HCT116 (cell line): ENCODE measurements around the gene CDC42EP1. TPM values are rescaled to one million over a fixed set of nuclear protein-coding genes. Genes with fewer than 3 reads are reported as not detected.
A peak's percentile ranks its signal among the peaks of the same experiment; 100 is the strongest.

Experiments used
- ATAC-seq: fragments of 200-7000 bp; cut with Tn5 transposase; 2 replicates; pipeline ENCODE4 v1.9.1; 2020; ENCODE audit warnings: mild to moderate bottlenecking, moderate library complexity
- BruUV-seq: library from RNA; stranded (reverse); fragments of 400-500 nt; replicated peaks from 2 replicates; lab custom pipeline; 2021; lab: Mats Ljungman, UMichigan
- CTCF ChIA-PET: fragments of 300-600 bp; sonication (Branson Sonifier 250); formaldehyde crosslinking; loops from one replicate; lab custom pipeline; 2021; ENCODE audit warnings: antibody characterized with exemption; lab: Charles Lee
- POLR2A ChIA-PET: fragments of 300-600, 350-600 bp; sonication (Branson Sonifier 250); formaldehyde crosslinking; loops from one replicate; lab custom pipeline; 2021; ENCODE audit warnings: antibody characterized with exemption; lab: Charles Lee
- RAD21 ChIA-PET, 2 experiments: fragments of 300-600 bp; sonication (Branson Sonifier 250); formaldehyde crosslinking; loops; one replicate each; lab custom pipeline; 2023; ENCODE audit warnings: low total read pairs in 2 of 2; ENCODE audit not compliant: uncharacterized antibody in 2 of 2, unreplicated experiment in 2 of 2, low non-redundant PET in 1 of 2; lab: Charles Lee
- DNase-seq: peaks from one replicate; pipeline ENCODE4 v3.0.0-alpha.2; 2010; ENCODE audit warnings: low read depth, low spot score
- H2AFZ ChIP-seq: fragments of 200-600 bp; shearing (Covaris generic), sonication (generic); 2 replicates; pipeline ENCODE4 v1.6.1; 2017; ENCODE audit warnings: low read depth, mixed run types, mixed read lengths, antibody characterized with exemption, low read length; ENCODE audit not compliant: poor library complexity, severe bottlenecking
- H3K27ac ChIP-seq: 2 replicates; pipeline ENCODE4 v1.5.1; 2012; ENCODE audit warnings: low read depth, low read length
- H3K27me3 ChIP-seq: fragments of 200-600 bp; sonication (generic); 2 replicates; pipeline ENCODE4 v1.6.1; 2016; ENCODE audit warnings: mixed run types, low read length, mixed read lengths; ENCODE audit not compliant: insufficient read depth
- H3K36me3 ChIP-seq, 2 experiments: fragments of 200-500 bp in 1 of 2; fragments of 200-600 bp in 1 of 2; sonication (Bioruptor generic) in 1 of 2; sonication (generic) in 1 of 2; 2 replicates each; pipeline versions ENCODE4 v1.5.1 to v1.6.1; 2014 to 2016; ENCODE audit warnings: low read length in 2 of 2, inconsistent platforms in 1 of 2, mixed read lengths in 1 of 2, mixed run types in 1 of 2; ENCODE audit not compliant: insufficient read depth in 2 of 2, control insufficient read depth in 1 of 2
- H3K4me1 ChIP-seq, 2 experiments: fragments of 200-600 bp in 1 of 2; sonication (generic) in 1 of 2; 2 replicates each; pipeline versions ENCODE4 v1.5.1 to v1.6.1; 2012 to 2017; ENCODE audit warnings: low read length in 2 of 2, inconsistent platforms in 1 of 2, mild to moderate bottlenecking in 1 of 2, mixed read lengths in 1 of 2, mixed run types in 1 of 2, moderate library complexity in 1 of 2; ENCODE audit not compliant: insufficient read depth in 2 of 2, control insufficient read depth in 1 of 2
- H3K4me2 ChIP-seq: fragments of 200-600 bp; sonication (generic); 2 replicates; pipeline ENCODE4 v1.6.1; 2017; ENCODE audit warnings: mixed run types, low read length, mixed read lengths
- H3K4me3 ChIP-seq, 2 experiments: fragments of 200-600 bp in 1 of 2; sonication (generic) in 1 of 2; replicated peaks in 1 of 2; 2 replicates each; pipeline ENCODE4 v1.5.1; 2011 to 2016; ENCODE audit warnings: low read length in 2 of 2, control low read depth in 1 of 2, low read depth in 1 of 2, mild to moderate bottlenecking in 1 of 2, mixed read lengths in 1 of 2, mixed run types in 1 of 2
- H3K79me2 ChIP-seq: fragments of 200-600 bp; sonication (generic); 2 replicates; pipeline ENCODE4 v1.6.1; 2017; ENCODE audit warnings: mild to moderate bottlenecking, mixed run types, low read length, moderate library complexity, mixed read lengths; ENCODE audit not compliant: insufficient read depth
- H3K9ac ChIP-seq: fragments of 200-600 bp; sonication (generic); 2 replicates; pipeline ENCODE4 v1.6.1; 2016; ENCODE audit warnings: low read length, mixed read lengths
- H3K9me2 ChIP-seq: fragments of 200-600 bp; sonication (generic), shearing (Covaris generic); 2 replicates; pipeline ENCODE4 v1.6.1; 2017; ENCODE audit warnings: mixed run types, mild to moderate bottlenecking, moderate library complexity; ENCODE audit not compliant: insufficient read depth
- H3K9me3 ChIP-seq, 2 experiments: fragments of 200-500 bp in 1 of 2; fragments of 200-600 bp in 1 of 2; sonication (Bioruptor generic) in 1 of 2; sonication (generic) in 1 of 2; 2 replicates each; pipeline ENCODE4 v1.6.1; 2014 to 2017; ENCODE audit warnings: low read length in 2 of 2, mixed read lengths in 2 of 2, inconsistent platforms in 1 of 2, low read depth in 1 of 2, mild to moderate bottlenecking in 1 of 2, mixed run types in 1 of 2, moderate library complexity in 1 of 2; ENCODE audit not compliant: control insufficient read depth in 1 of 2, insufficient read depth in 1 of 2
- H4K20me1 ChIP-seq: fragments of 200-600 bp; sonication (generic), shearing (Covaris generic); 2 replicates; pipeline ENCODE4 v1.6.1; 2017; ENCODE audit warnings: mixed run types, mild to moderate bottlenecking, moderate library complexity; ENCODE audit not compliant: insufficient read depth
- EGR1 ChIP-seq: IDR thresholded peaks from 2 replicates; pipeline ENCODE4 v1.6.1; 2012; ENCODE audit warnings: low read depth
- EZH2 ChIP-seq: fragments of 200-600 bp; sonication (generic); IDR thresholded peaks from 2 replicates; pipeline ENCODE4 v1.6.1; 2017; ENCODE audit warnings: antibody characterized with exemption, mixed run types
- JUND ChIP-seq: IDR thresholded peaks from 2 replicates; pipeline ENCODE4 v1.6.1; 2012
- POLR2AphosphoS5 ChIP-seq: IDR thresholded peaks from 2 replicates; pipeline ENCODE4 v1.6.1; 2011; ENCODE audit warnings: mild to moderate bottlenecking, low read depth, low read length, moderate library complexity
- SIN3A ChIP-seq: IDR thresholded peaks from 2 replicates; pipeline ENCODE4 v1.6.1; 2012; ENCODE audit warnings: low read depth
- TCF7L2 ChIP-seq: IDR thresholded peaks from 2 replicates; pipeline ENCODE4 v1.7.0; 2011; ENCODE audit warnings: borderline replicate concordance, inconsistent platforms; ENCODE audit not compliant: insufficient read depth, insufficient read length; ENCODE audit errors: extremely low read depth
- ZFX ChIP-seq: fragments of 450-650 bp; IDR thresholded peaks from 2 replicates; pipeline ENCODE4 v1.6.1; 2017
- intact Hi-C: fragments of 100-400 bp; cut with micrococcal nuclease; formaldehyde crosslinking; loops from 2 replicates; pipeline ENCODE4 v1.10.0; 2022
- total RNA-seq: library from RNA; stranded (reverse); gene quantifications from one replicate; pipeline ENCODE4 v1.2.1, GENCODE V29; 2021; ENCODE audit not compliant: unreplicated experiment
- TF ChIP-seq, protein P1 (sequence below): IDR thresholded peaks from 2 replicates; pipeline ENCODE4 v1.6.1; 2012
- TF ChIP-seq, protein P2 (sequence below), 3 experiments: fragments of 200-600 bp in 1 of 3; sonication (generic) in 1 of 3; IDR thresholded peaks in 2 of 3; conservative IDR thresholded peaks in 1 of 3; 2 replicates each; pipeline ENCODE4 v1.5.1; 2012 to 2017; ENCODE audit warnings: low read depth in 2 of 3, low read length in 2 of 3, antibody characterized with exemption in 1 of 3, borderline replicate concordance in 1 of 3, control low read depth in 1 of 3, mild to moderate bottlenecking in 1 of 3, mixed read lengths in 1 of 3, mixed run types in 1 of 3, moderate library complexity in 1 of 3; ENCODE audit not compliant: insufficient read depth in 1 of 3
- TF ChIP-seq, protein P3 (sequence below): IDR thresholded peaks from 2 replicates; pipeline ENCODE4 v1.6.1; 2012
- TF ChIP-seq, protein P4 (sequence below): IDR thresholded peaks from 2 replicates; pipeline ENCODE4 v1.6.1; 2012; ENCODE audit warnings: low read depth

The CDC42EP1 gene
- total RNA-seq, 1 experiment from 2014 or later, result 160 TPM

DNA sequence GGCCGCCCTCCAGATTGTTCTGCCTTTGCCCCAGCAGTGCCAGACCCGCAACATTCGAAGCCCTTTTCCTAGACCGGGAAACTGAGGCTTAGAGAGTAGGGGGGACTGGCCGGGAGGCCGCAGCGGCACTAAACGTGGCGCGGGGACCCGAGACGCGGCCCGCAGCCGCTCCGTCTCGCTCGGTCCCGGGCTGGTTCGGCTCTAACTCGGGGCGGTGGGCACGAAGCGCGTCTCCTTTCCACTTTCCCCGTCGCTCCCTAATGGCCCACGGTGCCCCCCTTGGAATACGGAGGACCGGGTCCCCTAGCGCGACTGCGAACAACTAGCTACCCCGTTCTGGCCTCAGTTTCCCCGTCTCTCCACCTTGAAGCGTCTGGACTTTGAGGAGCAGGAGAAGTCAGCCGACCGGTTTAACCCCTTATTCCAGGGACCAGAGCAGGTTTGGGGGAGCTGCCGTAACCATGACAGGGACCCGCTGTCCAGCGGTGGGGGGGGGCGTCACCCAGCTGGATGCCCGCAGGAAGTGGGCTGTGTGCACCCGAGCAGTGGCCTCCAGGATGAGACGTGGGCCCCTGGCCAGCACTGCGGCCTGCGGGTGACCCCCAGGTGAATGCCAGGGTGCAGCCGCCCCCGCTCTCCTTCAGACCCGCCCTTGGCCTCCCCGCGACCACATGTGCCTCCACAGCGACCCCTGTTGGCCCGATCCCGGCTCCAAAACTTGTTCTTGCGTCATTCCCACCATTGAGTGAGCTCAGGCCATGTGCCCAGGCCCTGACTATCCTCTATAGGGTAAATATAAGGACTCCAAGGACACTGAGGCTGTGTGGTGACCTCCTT is 1.1 kb downstream of the CDC42EP1 start:
- H2AFZ ChIP-seq, result no peak overlapping the region
- intact Hi-C loops, result no loop called here
- ChIA-PET CTCF (interaction anchor here (0.5 to 10.7 kb wide), 8 partner anchors 9 to 992 kb away, joined by 3 to 238 read pairs (median 4); no protein-coding TSS in a partner anchor), RAD21 (interaction anchor here in 1 of 2 experiments (0.8 kb wide), 1 partner anchor 9 kb away, joined by 4 read pairs; no protein-coding TSS in a partner anchor), POLR2A (interaction anchor here (1.0 to 1.3 kb wide), 3 partner anchors 16 to 36 kb away, joined by 3 to 6 read pairs (median 4); no protein-coding TSS in a partner anchor)
- no peaks in the 10 kb centered on the region for H4K20me1 ChIP-seq
- H3K4me1 ChIP-seq, result peaks cover 50 to 74% of the 10 kb centered on the region in 2 experiments
- peaks cover 61% of the 10 kb centered on the region for H3K79me2 ChIP-seq
- peak overlapping the region; percentile 95 for H3K9ac ChIP-seq
- H3K9me2 ChIP-seq, result no peaks in the 10 kb centered on the region
- peak overlapping the region; percentile 82 to 90 for H3K4me3 ChIP-seq
- peak; percentile 73 for DNase-seq
- no peak for TF ChIP-seq SIN3A
- TF ChIP-seq EGR1, result no peak
- peak; percentile 37 for TF ChIP-seq POLR2AphosphoS5
- peak; percentile 27 for TF ChIP-seq TCF7L2
- TF ChIP-seq, protein P1, sequence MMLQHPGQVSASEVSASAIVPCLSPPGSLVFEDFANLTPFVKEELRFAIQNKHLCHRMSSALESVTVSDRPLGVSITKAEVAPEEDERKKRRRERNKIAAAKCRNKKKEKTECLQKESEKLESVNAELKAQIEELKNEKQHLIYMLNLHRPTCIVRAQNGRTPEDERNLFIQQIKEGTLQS, result no peak
- TF ChIP-seq, protein P2, sequence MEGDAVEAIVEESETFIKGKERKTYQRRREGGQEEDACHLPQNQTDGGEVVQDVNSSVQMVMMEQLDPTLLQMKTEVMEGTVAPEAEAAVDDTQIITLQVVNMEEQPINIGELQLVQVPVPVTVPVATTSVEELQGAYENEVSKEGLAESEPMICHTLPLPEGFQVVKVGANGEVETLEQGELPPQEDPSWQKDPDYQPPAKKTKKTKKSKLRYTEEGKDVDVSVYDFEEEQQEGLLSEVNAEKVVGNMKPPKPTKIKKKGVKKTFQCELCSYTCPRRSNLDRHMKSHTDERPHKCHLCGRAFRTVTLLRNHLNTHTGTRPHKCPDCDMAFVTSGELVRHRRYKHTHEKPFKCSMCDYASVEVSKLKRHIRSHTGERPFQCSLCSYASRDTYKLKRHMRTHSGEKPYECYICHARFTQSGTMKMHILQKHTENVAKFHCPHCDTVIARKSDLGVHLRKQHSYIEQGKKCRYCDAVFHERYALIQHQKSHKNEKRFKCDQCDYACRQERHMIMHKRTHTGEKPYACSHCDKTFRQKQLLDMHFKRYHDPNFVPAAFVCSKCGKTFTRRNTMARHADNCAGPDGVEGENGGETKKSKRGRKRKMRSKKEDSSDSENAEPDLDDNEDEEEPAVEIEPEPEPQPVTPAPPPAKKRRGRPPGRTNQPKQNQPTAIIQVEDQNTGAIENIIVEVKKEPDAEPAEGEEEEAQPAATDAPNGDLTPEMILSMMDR (IDR thresholded peaks at IDR 0.05 in 2 of 3, conservative IDR thresholded peaks at IDR 0.05 in 1 of 3; ENCODE audit: borderline replicate concordance in 1 of 3, insufficient read depth in 1 of 3, low read depth in 2 of 3, low read length in 2 of 3), result peak in 2 of 3 experiments; percentile 80 to 81; a peak in 4 of 6 replicates
- no peak for TF ChIP-seq EZH2
- TF ChIP-seq JUND, result no peak
- TF ChIP-seq, protein P3, sequence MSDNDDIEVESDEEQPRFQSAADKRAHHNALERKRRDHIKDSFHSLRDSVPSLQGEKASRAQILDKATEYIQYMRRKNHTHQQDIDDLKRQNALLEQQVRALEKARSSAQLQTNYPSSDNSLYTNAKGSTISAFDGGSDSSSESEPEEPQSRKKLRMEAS, result no peak
- no peak for TF ChIP-seq ZFX
- TF ChIP-seq, protein P4, sequence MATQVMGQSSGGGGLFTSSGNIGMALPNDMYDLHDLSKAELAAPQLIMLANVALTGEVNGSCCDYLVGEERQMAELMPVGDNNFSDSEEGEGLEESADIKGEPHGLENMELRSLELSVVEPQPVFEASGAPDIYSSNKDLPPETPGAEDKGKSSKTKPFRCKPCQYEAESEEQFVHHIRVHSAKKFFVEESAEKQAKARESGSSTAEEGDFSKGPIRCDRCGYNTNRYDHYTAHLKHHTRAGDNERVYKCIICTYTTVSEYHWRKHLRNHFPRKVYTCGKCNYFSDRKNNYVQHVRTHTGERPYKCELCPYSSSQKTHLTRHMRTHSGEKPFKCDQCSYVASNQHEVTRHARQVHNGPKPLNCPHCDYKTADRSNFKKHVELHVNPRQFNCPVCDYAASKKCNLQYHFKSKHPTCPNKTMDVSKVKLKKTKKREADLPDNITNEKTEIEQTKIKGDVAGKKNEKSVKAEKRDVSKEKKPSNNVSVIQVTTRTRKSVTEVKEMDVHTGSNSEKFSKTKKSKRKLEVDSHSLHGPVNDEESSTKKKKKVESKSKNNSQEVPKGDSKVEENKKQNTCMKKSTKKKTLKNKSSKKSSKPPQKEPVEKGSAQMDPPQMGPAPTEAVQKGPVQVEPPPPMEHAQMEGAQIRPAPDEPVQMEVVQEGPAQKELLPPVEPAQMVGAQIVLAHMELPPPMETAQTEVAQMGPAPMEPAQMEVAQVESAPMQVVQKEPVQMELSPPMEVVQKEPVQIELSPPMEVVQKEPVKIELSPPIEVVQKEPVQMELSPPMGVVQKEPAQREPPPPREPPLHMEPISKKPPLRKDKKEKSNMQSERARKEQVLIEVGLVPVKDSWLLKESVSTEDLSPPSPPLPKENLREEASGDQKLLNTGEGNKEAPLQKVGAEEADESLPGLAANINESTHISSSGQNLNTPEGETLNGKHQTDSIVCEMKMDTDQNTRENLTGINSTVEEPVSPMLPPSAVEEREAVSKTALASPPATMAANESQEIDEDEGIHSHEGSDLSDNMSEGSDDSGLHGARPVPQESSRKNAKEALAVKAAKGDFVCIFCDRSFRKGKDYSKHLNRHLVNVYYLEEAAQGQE, result no peak
- H3K27me3 ChIP-seq, result no peaks in the 10 kb centered on the region
- ATAC-seq, result peak; percentile 49
- peak overlapping the region; percentile 99 for H3K27ac ChIP-seq
- peaks cover 0 to 24% of the 10 kb centered on the region in 2 experiments; a peak in 1 of 4 replicates for H3K36me3 ChIP-seq
- BruUV-seq, result TSS peak; percentile 42
- H3K4me2 ChIP-seq, result peak overlapping the region; percentile 91
- no peaks in the 10 kb centered on the region for H3K9me3 ChIP-seq
